Natural killer cell (primary cell): Measurements from ENCODE around the gene MATN1. TPM values are rescaled to one million over a fixed set of nuclear protein-coding genes. Genes with fewer than 3 reads are reported as not detected.

Experiments
- ATAC-seq, 3 donors: fragments of 150-1000 bp in 2 of 3; fragments of 200-7000 bp in 1 of 3; cut with Tn5 transposase; 1 replicate in 1 of 3; 2 replicates in 2 of 3; pipeline ENCODE4 v1.10.0; 2021; ENCODE audit warnings: mild to moderate bottlenecking in 2 of 3, moderate library complexity in 2 of 3
- DNase-seq, 2 donors: peaks; one replicate each; pipeline versions ENCODE4 v3.0.0 to v3.0.0-alpha.2; 2013 to 2021; ENCODE audit warnings: mixed read lengths in 1 of 2
- H3K27ac ChIP-seq: one replicate; pipeline ENCODE4 v1.5.1; 2013; ENCODE audit warnings: mild to moderate bottlenecking, low read length
- H3K27me3 ChIP-seq: one replicate; pipeline ENCODE4 v1.6.1; 2013; ENCODE audit warnings: low read length; ENCODE audit not compliant: control insufficient read depth, insufficient read depth
- H3K36me3 ChIP-seq: one replicate; pipeline ENCODE4 v1.6.1; 2013; ENCODE audit warnings: low read length; ENCODE audit not compliant: control insufficient read depth, insufficient read depth
- H3K4me1 ChIP-seq: one replicate; pipeline ENCODE4 v1.6.1; 2013; ENCODE audit warnings: low read length; ENCODE audit not compliant: control insufficient read depth, insufficient read depth
- H3K4me3 ChIP-seq: one replicate; pipeline ENCODE4 v1.5.1; 2013; ENCODE audit warnings: low read length
- H3K9me3 ChIP-seq: one replicate; pipeline ENCODE4 v1.6.1; 2013; ENCODE audit warnings: low read length; ENCODE audit not compliant: control insufficient read depth, insufficient read depth
- H3K27ac Mint-ChIP-seq, 2 donors: one replicate each; pipeline ENCODE4 v1.8.0; 2022; ENCODE audit warnings: mild to moderate bottlenecking in 2 of 2, mixed read lengths in 2 of 2, moderate library complexity in 1 of 2
- H3K27me3 Mint-ChIP-seq, 2 donors: one replicate each; pipeline ENCODE4 v1.8.0; 2022; ENCODE audit warnings: low read depth in 2 of 2, mixed read lengths in 2 of 2
- H3K36me3 Mint-ChIP-seq: one replicate; pipeline ENCODE4 v1.8.0; 2022; ENCODE audit warnings: mixed read lengths
- H3K4me1 Mint-ChIP-seq, 2 donors: one replicate each; pipeline ENCODE4 v1.8.0; 2022; ENCODE audit warnings: mixed read lengths in 2 of 2
- H3K4me3 Mint-ChIP-seq: one replicate; pipeline ENCODE4 v1.8.0; 2022; ENCODE audit warnings: mild to moderate bottlenecking, moderate library complexity, mixed read lengths
- H3K9me3 Mint-ChIP-seq, 2 donors: one replicate each; pipeline ENCODE4 v1.8.0; 2022; ENCODE audit warnings: mixed read lengths in 2 of 2
- WGBS: methylation state at CpG from one replicate; pipeline ENCODE4 v1.1.7; 2013; ENCODE audit warnings: missing lambda C conversion rate; ENCODE audit not compliant: insufficient coverage; 5-methylcytosine and 5-hydroxymethylcytosine counted together
- intact Hi-C: fragments of 100-400 bp; cut with micrococcal nuclease; formaldehyde crosslinking; loops from one replicate; pipeline ENCODE4 v1.14.2; 2022
- total RNA-seq, 4 donors: library from RNA; stranded (reverse); fragments of 120-200 nt in 1 of 4; gene quantifications; one replicate each; pipeline versions ENCODE4 v1.2.3 to v1.2.4, GENCODE V29; 2013 to 2022
- TF ChIP-seq, protein P1 (sequence below): fragments of 200-600 bp; IDR thresholded peaks from one replicate; pipeline ENCODE4 v1.8.0; 2022; ENCODE audit warnings: antibody characterized with exemption

Gene MATN1
- total RNA-seq, 3 donors from 2014 or later (not counting 1 experiment from before 2014, with no cell fraction given): 0.93 to 1.7 (median 1.2) TPM

GRCh38 chr1:30727824-30728223 lies 4.4 kb upstream of the MATN1 start:
- no peak for DNase-seq
- Mint-ChIP-seq H3K4me1 (peaks cover 36 to 49% of the 10 kb centered on the region in 2 donors), H3K27me3 (no peaks in the 10 kb centered on the region), H3K4me3 (no peak overlapping the region), H3K36me3 (peaks cover under 1% of the 10 kb centered on the region), H3K27ac (no peak overlapping the region), H3K9me3 (no peaks in the 10 kb centered on the region)
- H3K27me3 ChIP-seq: no peaks in the 10 kb centered on the region
- TF ChIP-seq, protein P1, sequence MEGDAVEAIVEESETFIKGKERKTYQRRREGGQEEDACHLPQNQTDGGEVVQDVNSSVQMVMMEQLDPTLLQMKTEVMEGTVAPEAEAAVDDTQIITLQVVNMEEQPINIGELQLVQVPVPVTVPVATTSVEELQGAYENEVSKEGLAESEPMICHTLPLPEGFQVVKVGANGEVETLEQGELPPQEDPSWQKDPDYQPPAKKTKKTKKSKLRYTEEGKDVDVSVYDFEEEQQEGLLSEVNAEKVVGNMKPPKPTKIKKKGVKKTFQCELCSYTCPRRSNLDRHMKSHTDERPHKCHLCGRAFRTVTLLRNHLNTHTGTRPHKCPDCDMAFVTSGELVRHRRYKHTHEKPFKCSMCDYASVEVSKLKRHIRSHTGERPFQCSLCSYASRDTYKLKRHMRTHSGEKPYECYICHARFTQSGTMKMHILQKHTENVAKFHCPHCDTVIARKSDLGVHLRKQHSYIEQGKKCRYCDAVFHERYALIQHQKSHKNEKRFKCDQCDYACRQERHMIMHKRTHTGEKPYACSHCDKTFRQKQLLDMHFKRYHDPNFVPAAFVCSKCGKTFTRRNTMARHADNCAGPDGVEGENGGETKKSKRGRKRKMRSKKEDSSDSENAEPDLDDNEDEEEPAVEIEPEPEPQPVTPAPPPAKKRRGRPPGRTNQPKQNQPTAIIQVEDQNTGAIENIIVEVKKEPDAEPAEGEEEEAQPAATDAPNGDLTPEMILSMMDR: no peak
- WGBS: 93% methylated on average over 2 of the region's 2 CpGs
- no peak for ATAC-seq
- H3K36me3 ChIP-seq: peaks cover 11% of the 10 kb centered on the region
- no peak overlapping the region for H3K27ac ChIP-seq
- H3K9me3 ChIP-seq: no peaks in the 10 kb centered on the region
- no peak overlapping the region for H3K4me3 ChIP-seq
- intact Hi-C loops: no loop called here
- peaks cover 39% of the 10 kb centered on the region for H3K4me1 ChIP-seq

GRCh38 chr1:30726773-30727684 lies 3.6 kb upstream of the MATN1 start:
- H3K27ac Mint-ChIP-seq: no peak overlapping the region
- no peak for DNase-seq
- no peak overlapping the region for H3K4me3 ChIP-seq
- no peak overlapping the region for H3K27ac ChIP-seq
- no peak overlapping the region for H3K4me3 Mint-ChIP-seq
- no peaks in the 10 kb centered on the region for H3K27me3 Mint-ChIP-seq
- no peak for ATAC-seq
- TF ChIP-seq, protein P1: no peak
- H3K27me3 ChIP-seq: no peaks in the 10 kb centered on the region
- H3K36me3 Mint-ChIP-seq: no peaks in the 10 kb centered on the region
- H3K4me1 Mint-ChIP-seq: peaks cover 36 to 44% of the 10 kb centered on the region in 2 donors
- no peaks in the 10 kb centered on the region for H3K9me3 ChIP-seq
- peaks cover 42% of the 10 kb centered on the region for H3K4me1 ChIP-seq
- WGBS: 92% methylated on average over 14 of the region's 15 CpGs
- intact Hi-C loops: no loop called here
- peaks cover 5% of the 10 kb centered on the region for H3K36me3 ChIP-seq
- H3K9me3 Mint-ChIP-seq: no peaks in the 10 kb centered on the region

- H3K4me3 Mint-ChIP-seq: no peak overlapping the region
- Histone ChIP-seq H3K4me3 (no peak overlapping the region), H3K27me3 (no peaks in the 10 kb centered on the region), H3K4me1 (peaks cover 37% of the 10 kb centered on the region), H3K9me3 (no peaks in the 10 kb centered on the region), H3K27ac (no peak overlapping the region), H3K36me3 (peaks cover 5% of the 10 kb centered on the region)
- H3K36me3 Mint-ChIP-seq: no peaks in the 10 kb centered on the region
- peaks cover 28 to 36% of the 10 kb centered on the region in 2 donors for H3K4me1 Mint-ChIP-seq
- ATAC-seq (no peak), DNase-seq (no peak)
- intact Hi-C loops: no loop called here
- H3K9me3 Mint-ChIP-seq: no peaks in the 10 kb centered on the region
- H3K27ac Mint-ChIP-seq: no peak overlapping the region
- no peaks in the 10 kb centered on the region for H3K27me3 Mint-ChIP-seq
- 92% methylated on average over 7 of the region's 7 CpGs for WGBS
- TF ChIP-seq, protein P1: no peak
Measured at GRCh38 chr1:30726236-30726635, 2.9 kb upstream of the MATN1 start.
